Measurements from ENCODE around the gene CDC23. TPM values are rescaled to one million over a fixed set of nuclear protein-coding genes. Genes with fewer than 3 reads are reported as not detected.

Gene CDC23
- total RNA-seq, 1 experiment from 2014 or later: 40.0 TPM

DNA sequence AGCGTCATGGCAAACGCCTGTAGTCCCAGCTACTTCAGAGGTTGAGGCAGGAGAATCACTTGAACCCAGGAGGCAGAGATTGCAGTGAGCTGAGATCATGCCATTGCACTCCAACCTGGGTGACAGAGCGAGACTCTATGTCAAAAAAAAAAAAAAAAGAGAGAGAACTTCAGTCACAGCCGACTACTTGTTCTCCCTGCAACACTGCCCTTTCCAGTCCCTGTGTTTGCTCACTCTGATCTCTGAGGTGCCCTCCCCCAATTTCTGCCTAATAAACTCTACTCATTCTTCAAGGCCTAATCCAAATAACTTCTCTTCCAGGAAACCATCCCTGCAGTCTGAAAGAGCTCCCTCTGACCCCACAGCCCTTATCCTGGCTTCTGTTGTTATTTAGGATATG, 33.2 kb upstream of the CDC23 start (continued):
- TF ChIP-seq, protein P1, sequence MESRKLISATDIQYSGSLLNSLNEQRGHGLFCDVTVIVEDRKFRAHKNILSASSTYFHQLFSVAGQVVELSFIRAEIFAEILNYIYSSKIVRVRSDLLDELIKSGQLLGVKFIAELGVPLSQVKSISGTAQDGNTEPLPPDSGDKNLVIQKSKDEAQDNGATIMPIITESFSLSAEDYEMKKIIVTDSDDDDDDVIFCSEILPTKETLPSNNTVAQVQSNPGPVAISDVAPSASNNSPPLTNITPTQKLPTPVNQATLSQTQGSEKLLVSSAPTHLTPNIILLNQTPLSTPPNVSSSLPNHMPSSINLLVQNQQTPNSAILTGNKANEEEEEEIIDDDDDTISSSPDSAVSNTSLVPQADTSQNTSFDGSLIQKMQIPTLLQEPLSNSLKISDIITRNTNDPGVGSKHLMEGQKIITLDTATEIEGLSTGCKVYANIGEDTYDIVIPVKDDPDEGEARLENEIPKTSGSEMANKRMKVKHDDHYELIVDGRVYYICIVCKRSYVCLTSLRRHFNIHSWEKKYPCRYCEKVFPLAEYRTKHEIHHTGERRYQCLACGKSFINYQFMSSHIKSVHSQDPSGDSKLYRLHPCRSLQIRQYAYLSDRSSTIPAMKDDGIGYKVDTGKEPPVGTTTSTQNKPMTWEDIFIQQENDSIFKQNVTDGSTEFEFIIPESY (IDR thresholded peaks at IDR 0.05; ENCODE audit: extremely low read depth, insufficient replicate concordance, low read length): no peak
- TF ChIP-seq RAD21 (IDR thresholded peaks at IDR 0.05; ENCODE audit: low read depth): no peak
- no peak for TF ChIP-seq SRF (IDR thresholded peaks at IDR 0.05; ENCODE audit: low read depth)
- TF ChIP-seq, protein P2, sequence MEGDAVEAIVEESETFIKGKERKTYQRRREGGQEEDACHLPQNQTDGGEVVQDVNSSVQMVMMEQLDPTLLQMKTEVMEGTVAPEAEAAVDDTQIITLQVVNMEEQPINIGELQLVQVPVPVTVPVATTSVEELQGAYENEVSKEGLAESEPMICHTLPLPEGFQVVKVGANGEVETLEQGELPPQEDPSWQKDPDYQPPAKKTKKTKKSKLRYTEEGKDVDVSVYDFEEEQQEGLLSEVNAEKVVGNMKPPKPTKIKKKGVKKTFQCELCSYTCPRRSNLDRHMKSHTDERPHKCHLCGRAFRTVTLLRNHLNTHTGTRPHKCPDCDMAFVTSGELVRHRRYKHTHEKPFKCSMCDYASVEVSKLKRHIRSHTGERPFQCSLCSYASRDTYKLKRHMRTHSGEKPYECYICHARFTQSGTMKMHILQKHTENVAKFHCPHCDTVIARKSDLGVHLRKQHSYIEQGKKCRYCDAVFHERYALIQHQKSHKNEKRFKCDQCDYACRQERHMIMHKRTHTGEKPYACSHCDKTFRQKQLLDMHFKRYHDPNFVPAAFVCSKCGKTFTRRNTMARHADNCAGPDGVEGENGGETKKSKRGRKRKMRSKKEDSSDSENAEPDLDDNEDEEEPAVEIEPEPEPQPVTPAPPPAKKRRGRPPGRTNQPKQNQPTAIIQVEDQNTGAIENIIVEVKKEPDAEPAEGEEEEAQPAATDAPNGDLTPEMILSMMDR (IDR thresholded peaks at IDR 0.05 in 2 of 3, conservative IDR thresholded peaks at IDR 0.05 in 1 of 3; ENCODE audit: borderline replicate concordance in 1 of 3, insufficient read depth in 1 of 3, low read depth in 2 of 3, low read length in 2 of 3): no peak

DNA sequence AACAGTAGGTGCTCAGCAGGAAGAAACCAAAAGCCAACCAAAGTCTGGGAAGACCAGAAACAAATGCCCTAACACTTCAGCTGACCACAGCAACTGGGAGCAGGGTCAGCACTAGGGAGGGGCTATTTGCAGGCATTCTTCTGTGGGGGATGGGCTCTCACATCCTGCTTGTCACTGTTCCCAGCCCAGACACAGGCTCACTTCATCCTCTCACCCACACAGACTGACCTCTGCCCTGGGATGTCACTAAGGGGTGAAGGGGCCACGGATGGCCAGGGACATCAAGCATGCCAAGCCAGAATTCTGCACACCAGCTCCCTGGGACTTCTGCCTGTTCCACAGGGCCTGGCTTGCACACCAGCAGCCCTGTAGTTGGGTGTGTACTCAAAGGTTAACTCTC, 32.6 kb upstream of the CDC23 start:
- intact Hi-C loops (cut with micrococcal nuclease): no loop called here
- ATAC-seq: no peak

More for the DNA sequence above, 32.6 kb upstream of the CDC23 start:
- DNase-seq (ENCODE audit: low read depth, low spot score): no peak
- H4K20me1 ChIP-seq (ENCODE audit: insufficient read depth): no peaks in the 10 kb centered on the region
- no peak overlapping the region for H3K4me2 ChIP-seq (ENCODE audit: low read length)
- H3K9ac ChIP-seq (ENCODE audit: low read length): no peak overlapping the region
- H2AFZ ChIP-seq (ENCODE audit: low read depth, low read length, poor library complexity, severe bottlenecking): no peak overlapping the region
- H3K9me2 ChIP-seq (ENCODE audit: insufficient read depth): no peaks in the 10 kb centered on the region
- ChIA-PET POLR2A (no interaction called here), RAD21 (ENCODE audit: low non-redundant PET in 1 of 2, low total read pairs in 2 of 2, uncharacterized antibody in 2 of 2, unreplicated experiment in 2 of 2) (no interaction called here), CTCF (no interaction called here)
- TF ChIP-seq, protein P3, sequence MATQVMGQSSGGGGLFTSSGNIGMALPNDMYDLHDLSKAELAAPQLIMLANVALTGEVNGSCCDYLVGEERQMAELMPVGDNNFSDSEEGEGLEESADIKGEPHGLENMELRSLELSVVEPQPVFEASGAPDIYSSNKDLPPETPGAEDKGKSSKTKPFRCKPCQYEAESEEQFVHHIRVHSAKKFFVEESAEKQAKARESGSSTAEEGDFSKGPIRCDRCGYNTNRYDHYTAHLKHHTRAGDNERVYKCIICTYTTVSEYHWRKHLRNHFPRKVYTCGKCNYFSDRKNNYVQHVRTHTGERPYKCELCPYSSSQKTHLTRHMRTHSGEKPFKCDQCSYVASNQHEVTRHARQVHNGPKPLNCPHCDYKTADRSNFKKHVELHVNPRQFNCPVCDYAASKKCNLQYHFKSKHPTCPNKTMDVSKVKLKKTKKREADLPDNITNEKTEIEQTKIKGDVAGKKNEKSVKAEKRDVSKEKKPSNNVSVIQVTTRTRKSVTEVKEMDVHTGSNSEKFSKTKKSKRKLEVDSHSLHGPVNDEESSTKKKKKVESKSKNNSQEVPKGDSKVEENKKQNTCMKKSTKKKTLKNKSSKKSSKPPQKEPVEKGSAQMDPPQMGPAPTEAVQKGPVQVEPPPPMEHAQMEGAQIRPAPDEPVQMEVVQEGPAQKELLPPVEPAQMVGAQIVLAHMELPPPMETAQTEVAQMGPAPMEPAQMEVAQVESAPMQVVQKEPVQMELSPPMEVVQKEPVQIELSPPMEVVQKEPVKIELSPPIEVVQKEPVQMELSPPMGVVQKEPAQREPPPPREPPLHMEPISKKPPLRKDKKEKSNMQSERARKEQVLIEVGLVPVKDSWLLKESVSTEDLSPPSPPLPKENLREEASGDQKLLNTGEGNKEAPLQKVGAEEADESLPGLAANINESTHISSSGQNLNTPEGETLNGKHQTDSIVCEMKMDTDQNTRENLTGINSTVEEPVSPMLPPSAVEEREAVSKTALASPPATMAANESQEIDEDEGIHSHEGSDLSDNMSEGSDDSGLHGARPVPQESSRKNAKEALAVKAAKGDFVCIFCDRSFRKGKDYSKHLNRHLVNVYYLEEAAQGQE (IDR thresholded peaks at IDR 0.05; ENCODE audit: low read depth): no peak
- TF ChIP-seq, protein P1 (IDR thresholded peaks at IDR 0.05; ENCODE audit: extremely low read depth, insufficient replicate concordance, low read length): no peak
- TF ChIP-seq, protein P4, sequence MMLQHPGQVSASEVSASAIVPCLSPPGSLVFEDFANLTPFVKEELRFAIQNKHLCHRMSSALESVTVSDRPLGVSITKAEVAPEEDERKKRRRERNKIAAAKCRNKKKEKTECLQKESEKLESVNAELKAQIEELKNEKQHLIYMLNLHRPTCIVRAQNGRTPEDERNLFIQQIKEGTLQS (IDR thresholded peaks at IDR 0.05): no peak
- no peaks in the 10 kb centered on the region for H3K27me3 ChIP-seq (ENCODE audit: insufficient read depth, low read length)
- BruUV-seq (replicated peaks): no TSS peak
- H3K4me3 ChIP-seq (replicated peaks in 1 of 2; ENCODE audit: low read depth in 1 of 2, low read length in 2 of 2): no peak overlapping the region
- no peaks in the 10 kb centered on the region for H3K79me2 ChIP-seq (ENCODE audit: insufficient read depth, low read length)
- H3K4me1 ChIP-seq (ENCODE audit: control insufficient read depth in 1 of 2, insufficient read depth in 2 of 2, low read length in 2 of 2): no peaks in the 10 kb centered on the region
- no peaks in the 10 kb centered on the region for H3K9me3 ChIP-seq (ENCODE audit: control insufficient read depth in 1 of 2, insufficient read depth in 1 of 2, low read depth in 1 of 2, low read length in 2 of 2)
- H3K27ac ChIP-seq (ENCODE audit: low read depth, low read length): no peak overlapping the region
- H3K36me3 ChIP-seq (ENCODE audit: control insufficient read depth in 1 of 2, insufficient read depth in 2 of 2, low read length in 2 of 2): no peaks in the 10 kb centered on the region

Measured in HCT116 (cell line).